Breast epithelium (tissue), 3 donors: ENCODE results near the gene SKP2.

Experiments
- POLR2AphosphoS5 ChIP-seq, 3 donors: sonication (generic); formaldehyde crosslinking; IDR thresholded peaks; one replicate each; pipeline ENCODE4 v1.6.1; 2017; ENCODE audit warnings: antibody characterized with exemption in 3 of 3
- TF ChIP-seq, protein P1 (sequence below), 3 donors: fragments of 450-650 bp; IDR thresholded peaks; one replicate each; pipeline ENCODE4 v1.5.1; 2016 to 2017; ENCODE audit warnings: antibody characterized with exemption in 3 of 3, mild to moderate bottlenecking in 3 of 3, moderate library complexity in 3 of 3

GRCh38 chr5:36206913-36207312, 55.0 kb downstream of the SKP2 start:
- TF ChIP-seq, protein P1, sequence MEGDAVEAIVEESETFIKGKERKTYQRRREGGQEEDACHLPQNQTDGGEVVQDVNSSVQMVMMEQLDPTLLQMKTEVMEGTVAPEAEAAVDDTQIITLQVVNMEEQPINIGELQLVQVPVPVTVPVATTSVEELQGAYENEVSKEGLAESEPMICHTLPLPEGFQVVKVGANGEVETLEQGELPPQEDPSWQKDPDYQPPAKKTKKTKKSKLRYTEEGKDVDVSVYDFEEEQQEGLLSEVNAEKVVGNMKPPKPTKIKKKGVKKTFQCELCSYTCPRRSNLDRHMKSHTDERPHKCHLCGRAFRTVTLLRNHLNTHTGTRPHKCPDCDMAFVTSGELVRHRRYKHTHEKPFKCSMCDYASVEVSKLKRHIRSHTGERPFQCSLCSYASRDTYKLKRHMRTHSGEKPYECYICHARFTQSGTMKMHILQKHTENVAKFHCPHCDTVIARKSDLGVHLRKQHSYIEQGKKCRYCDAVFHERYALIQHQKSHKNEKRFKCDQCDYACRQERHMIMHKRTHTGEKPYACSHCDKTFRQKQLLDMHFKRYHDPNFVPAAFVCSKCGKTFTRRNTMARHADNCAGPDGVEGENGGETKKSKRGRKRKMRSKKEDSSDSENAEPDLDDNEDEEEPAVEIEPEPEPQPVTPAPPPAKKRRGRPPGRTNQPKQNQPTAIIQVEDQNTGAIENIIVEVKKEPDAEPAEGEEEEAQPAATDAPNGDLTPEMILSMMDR (IDR thresholded peaks at IDR 0.05) = no peak
- no peak for TF ChIP-seq POLR2AphosphoS5 (IDR thresholded peaks at IDR 0.05)
